Measurements from ENCODE around the gene RPP38. TPM values are rescaled to one million over a fixed set of nuclear protein-coding genes. Genes with fewer than 3 reads are reported as not detected.

The RPP38 gene
- total RNA-seq, 1 donor from 2014 or later = 11.6 TPM

DNA sequence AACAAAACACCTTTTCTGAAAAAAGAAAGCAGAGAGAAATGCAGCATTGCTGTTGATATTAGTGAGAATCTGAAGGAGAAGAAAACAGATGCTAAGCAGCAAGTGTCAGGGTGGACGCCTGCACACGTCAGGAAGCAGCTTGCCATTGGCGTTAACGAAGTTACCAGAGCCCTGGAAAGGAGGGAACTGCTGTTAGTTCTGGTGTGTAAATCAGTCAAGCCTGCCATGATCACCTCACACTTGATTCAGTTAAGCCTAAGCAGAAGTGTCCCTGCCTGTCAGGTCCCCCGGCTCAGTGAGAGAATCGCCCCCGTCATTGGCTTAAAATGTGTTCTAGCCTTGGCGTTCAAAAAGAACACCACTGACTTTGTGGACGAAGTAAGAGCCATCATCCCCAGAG, 6.4 kb downstream of the RPP38 start:
- Mint-ChIP-seq H3K4me3 (ENCODE audit: unreplicated experiment) (no peak overlapping the region), H3K27ac (ENCODE audit: unreplicated experiment) (peak overlapping the region; percentile 75), H3K36me3 (ENCODE audit: unreplicated experiment) (no peaks in the 10 kb centered on the region), H3K4me1 (ENCODE audit: low read depth, unreplicated experiment) (peaks cover 5% of the 10 kb centered on the region), H3K9me3 (ENCODE audit: unreplicated experiment) (peaks cover 4% of the 10 kb centered on the region), H3K27me3 (ENCODE audit: unreplicated experiment) (no peaks in the 10 kb centered on the region)
- no peak for DNase-seq
- TF ChIP-seq, protein P1, sequence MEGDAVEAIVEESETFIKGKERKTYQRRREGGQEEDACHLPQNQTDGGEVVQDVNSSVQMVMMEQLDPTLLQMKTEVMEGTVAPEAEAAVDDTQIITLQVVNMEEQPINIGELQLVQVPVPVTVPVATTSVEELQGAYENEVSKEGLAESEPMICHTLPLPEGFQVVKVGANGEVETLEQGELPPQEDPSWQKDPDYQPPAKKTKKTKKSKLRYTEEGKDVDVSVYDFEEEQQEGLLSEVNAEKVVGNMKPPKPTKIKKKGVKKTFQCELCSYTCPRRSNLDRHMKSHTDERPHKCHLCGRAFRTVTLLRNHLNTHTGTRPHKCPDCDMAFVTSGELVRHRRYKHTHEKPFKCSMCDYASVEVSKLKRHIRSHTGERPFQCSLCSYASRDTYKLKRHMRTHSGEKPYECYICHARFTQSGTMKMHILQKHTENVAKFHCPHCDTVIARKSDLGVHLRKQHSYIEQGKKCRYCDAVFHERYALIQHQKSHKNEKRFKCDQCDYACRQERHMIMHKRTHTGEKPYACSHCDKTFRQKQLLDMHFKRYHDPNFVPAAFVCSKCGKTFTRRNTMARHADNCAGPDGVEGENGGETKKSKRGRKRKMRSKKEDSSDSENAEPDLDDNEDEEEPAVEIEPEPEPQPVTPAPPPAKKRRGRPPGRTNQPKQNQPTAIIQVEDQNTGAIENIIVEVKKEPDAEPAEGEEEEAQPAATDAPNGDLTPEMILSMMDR (IDR thresholded peaks at IDR 0.05; ENCODE audit: partially characterized antibody, unreplicated experiment) = no peak

GRCh38 chr10:15106352-15107013, 9.3 kb downstream of the RPP38 start:
- TF ChIP-seq, protein P1 (IDR thresholded peaks at IDR 0.05; ENCODE audit: partially characterized antibody, unreplicated experiment) = peak; percentile 89
- Mint-ChIP-seq H3K27ac (ENCODE audit: unreplicated experiment) (no peak overlapping the region), H3K9me3 (ENCODE audit: unreplicated experiment) (peaks cover 4% of the 10 kb centered on the region), H3K4me1 (ENCODE audit: low read depth, unreplicated experiment) (peaks cover 2% of the 10 kb centered on the region), H3K4me3 (ENCODE audit: unreplicated experiment) (no peak overlapping the region), H3K27me3 (ENCODE audit: unreplicated experiment) (no peaks in the 10 kb centered on the region), H3K36me3 (ENCODE audit: unreplicated experiment) (no peaks in the 10 kb centered on the region)
- DNase-seq = peak; percentile 87

DNA sequence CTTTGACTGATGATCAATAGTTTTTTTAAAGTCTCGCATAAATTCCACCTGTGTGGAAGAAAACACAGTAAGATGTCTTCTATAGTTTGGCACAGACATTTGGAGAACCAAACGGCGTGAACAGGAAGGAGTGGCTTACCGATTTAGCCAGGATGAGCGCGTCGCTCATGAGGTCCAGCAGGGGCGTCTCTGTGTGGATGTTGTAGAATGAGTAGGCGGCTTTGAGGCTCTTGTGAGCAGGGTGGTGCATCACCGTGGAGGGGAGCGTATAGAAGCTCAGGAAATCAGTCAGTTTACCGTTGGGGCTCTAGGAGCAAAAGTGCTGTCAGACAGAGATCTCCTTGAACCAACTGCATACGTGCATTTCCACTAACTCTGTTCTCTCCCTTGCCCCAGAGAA, 15.5 kb downstream of the RPP38 start:
- no peak overlapping the region for H3K27ac Mint-ChIP-seq (ENCODE audit: unreplicated experiment)

GRCh38 chr10:15113766-15114165, 16.6 kb downstream of the RPP38 start:
- TF ChIP-seq, protein P1 (IDR thresholded peaks at IDR 0.05; ENCODE audit: partially characterized antibody, unreplicated experiment) = no peak
- no peak for DNase-seq
- Mint-ChIP-seq H3K9me3 (ENCODE audit: unreplicated experiment) (no peaks in the 10 kb centered on the region), H3K4me3 (ENCODE audit: unreplicated experiment) (no peak overlapping the region), H3K27me3 (ENCODE audit: unreplicated experiment) (no peaks in the 10 kb centered on the region), H3K4me1 (ENCODE audit: low read depth, unreplicated experiment) (no peaks in the 10 kb centered on the region), H3K27ac (ENCODE audit: unreplicated experiment) (no peak overlapping the region), H3K36me3 (ENCODE audit: unreplicated experiment) (no peaks in the 10 kb centered on the region)

More for the DNA sequence above, 15.5 kb downstream of the RPP38 start:
- DNase-seq = no peak
- no peaks in the 10 kb centered on the region for H3K4me1 Mint-ChIP-seq (ENCODE audit: low read depth, unreplicated experiment)
- no peak overlapping the region for H3K4me3 Mint-ChIP-seq (ENCODE audit: unreplicated experiment)
- no peaks in the 10 kb centered on the region for H3K9me3 Mint-ChIP-seq (ENCODE audit: unreplicated experiment)
- no peaks in the 10 kb centered on the region for H3K27me3 Mint-ChIP-seq (ENCODE audit: unreplicated experiment)
- H3K36me3 Mint-ChIP-seq (ENCODE audit: unreplicated experiment) = no peaks in the 10 kb centered on the region
- TF ChIP-seq, protein P1 (IDR thresholded peaks at IDR 0.05; ENCODE audit: partially characterized antibody, unreplicated experiment) = no peak

DNA sequence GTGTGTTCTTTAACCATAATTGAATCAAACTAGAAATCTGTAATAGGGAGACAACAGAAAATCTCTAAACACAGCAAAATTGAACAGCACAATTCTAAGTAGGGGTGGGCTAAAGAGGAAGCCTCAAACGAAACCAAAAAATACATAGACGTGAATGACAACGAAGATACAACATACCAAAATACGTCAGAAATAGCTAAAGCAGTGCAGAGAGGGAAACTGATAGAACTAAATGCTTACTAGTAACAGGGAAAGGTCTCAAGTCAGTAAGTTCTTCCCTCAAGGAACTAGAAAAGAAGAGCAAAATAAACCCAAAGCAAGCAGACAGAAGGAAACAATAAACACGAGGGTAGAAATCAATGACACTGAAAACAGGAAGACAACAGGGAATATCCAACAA, 19.1 kb downstream of the RPP38 start:
- no peaks in the 10 kb centered on the region for H3K36me3 Mint-ChIP-seq (ENCODE audit: unreplicated experiment)
- no peak overlapping the region for H3K4me3 Mint-ChIP-seq (ENCODE audit: unreplicated experiment)
- no peak overlapping the region for H3K27ac Mint-ChIP-seq (ENCODE audit: unreplicated experiment)
- no peaks in the 10 kb centered on the region for H3K9me3 Mint-ChIP-seq (ENCODE audit: unreplicated experiment)
- no peaks in the 10 kb centered on the region for H3K4me1 Mint-ChIP-seq (ENCODE audit: low read depth, unreplicated experiment)
- DNase-seq = no peak
- TF ChIP-seq, protein P1 (IDR thresholded peaks at IDR 0.05; ENCODE audit: partially characterized antibody, unreplicated experiment) = no peak
- no peaks in the 10 kb centered on the region for H3K27me3 Mint-ChIP-seq (ENCODE audit: unreplicated experiment)

Data from glutamatergic neuron (in vitro differentiated cells).